Measurements from ENCODE around the gene FIBCD1. TPM values are rescaled to one million over a fixed set of nuclear protein-coding genes. Genes with fewer than 3 reads are reported as not detected.

The FIBCD1 gene
- total RNA-seq, 1 experiment from 2014 or later = not detected

DNA sequence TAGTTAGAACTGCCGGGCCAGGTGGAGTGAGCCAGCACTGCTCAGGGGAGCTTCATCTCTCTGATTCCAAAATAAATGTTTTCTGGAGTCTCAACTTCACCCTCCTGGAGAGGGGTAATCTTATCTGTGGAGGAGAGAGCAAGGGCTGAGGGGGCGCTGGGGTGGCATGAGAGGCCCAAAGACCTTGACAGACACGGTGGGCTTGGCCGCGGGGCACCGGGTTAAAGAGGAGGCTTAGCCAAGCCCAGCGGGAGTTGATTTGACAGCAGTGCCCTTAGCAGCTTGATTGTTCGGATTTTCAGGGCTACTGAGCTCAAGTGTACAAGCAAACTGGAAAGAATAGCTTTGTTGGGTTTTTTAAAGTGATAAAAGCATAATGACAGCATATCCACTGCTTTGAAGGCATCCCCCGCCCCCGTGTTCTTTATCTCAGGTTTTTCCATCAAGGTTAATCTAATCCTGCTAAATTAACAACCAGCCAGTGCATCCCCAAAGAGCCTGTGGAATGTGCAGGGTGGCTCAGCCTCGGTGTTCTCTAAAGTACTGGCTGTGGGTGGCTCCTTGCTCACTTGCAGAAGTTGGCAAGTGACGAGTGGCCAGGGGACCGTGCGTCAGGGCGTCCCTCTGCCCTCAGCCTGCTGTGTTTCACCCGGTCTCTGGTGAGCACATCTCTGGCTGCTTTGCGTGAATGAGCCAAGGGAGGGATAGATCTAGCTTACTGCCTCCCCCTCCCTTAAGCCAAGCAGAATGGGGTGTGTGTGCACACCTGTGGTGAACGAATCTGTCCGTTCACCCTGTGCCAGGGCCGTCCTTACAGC lies 48.0 kb downstream of the FIBCD1 start:
- H3K9me3 ChIP-seq (ENCODE audit: low read length) = no peaks in the 10 kb centered on the region
- no peak overlapping the region for H3K9ac ChIP-seq (ENCODE audit: low read length)
- H3K4me2 ChIP-seq (ENCODE audit: low read depth, low read length, poor library complexity, severe bottlenecking) = no peak overlapping the region
- no peak overlapping the region for H3K27ac ChIP-seq (ENCODE audit: low read length)
- no peaks in the 10 kb centered on the region for H3K4me1 ChIP-seq (ENCODE audit: low read length)
- no peak for DNase-seq
- H3K4me3 ChIP-seq (ENCODE audit: low read length) = no peak overlapping the region
- no peaks in the 10 kb centered on the region for H3K36me3 ChIP-seq (ENCODE audit: insufficient read depth, low read length)
- no peaks in the 10 kb centered on the region for H3K9me2 ChIP-seq (replicated peaks; ENCODE audit: insufficient read depth, low read length)
- no peak overlapping the region for H2AFZ ChIP-seq (ENCODE audit: low read length)
- no peaks in the 10 kb centered on the region for H3K27me3 ChIP-seq (ENCODE audit: low read length)
- peaks cover under 1% of the 10 kb centered on the region; the same call in 1 of the 2 replicates for H4K20me1 ChIP-seq (ENCODE audit: insufficient read depth, low read depth, low read length)
- no peaks in the 10 kb centered on the region for H3K79me2 ChIP-seq (ENCODE audit: low read length)

DNA sequence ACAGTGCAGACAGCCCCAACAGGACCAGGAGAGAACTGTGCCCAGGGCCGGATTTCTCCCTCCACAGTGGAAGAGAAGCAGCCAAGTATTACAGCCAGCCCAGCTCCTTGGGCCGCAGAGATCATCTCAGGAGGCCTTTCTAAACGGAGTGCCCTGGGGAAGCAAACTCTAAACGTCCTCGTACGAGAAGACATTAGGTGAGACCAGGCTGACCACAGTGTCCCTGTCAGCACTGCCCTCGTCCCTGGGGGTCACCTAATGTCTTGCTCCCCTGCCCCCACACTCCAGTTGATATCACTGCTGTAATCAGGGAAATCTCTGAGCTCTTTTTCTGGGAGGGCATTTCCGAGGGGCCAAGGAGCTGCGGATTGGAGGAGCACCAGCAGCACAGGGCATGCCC lies 48.9 kb downstream of the FIBCD1 start:
- H3K9ac ChIP-seq (ENCODE audit: low read length) = no peak overlapping the region

DNA sequence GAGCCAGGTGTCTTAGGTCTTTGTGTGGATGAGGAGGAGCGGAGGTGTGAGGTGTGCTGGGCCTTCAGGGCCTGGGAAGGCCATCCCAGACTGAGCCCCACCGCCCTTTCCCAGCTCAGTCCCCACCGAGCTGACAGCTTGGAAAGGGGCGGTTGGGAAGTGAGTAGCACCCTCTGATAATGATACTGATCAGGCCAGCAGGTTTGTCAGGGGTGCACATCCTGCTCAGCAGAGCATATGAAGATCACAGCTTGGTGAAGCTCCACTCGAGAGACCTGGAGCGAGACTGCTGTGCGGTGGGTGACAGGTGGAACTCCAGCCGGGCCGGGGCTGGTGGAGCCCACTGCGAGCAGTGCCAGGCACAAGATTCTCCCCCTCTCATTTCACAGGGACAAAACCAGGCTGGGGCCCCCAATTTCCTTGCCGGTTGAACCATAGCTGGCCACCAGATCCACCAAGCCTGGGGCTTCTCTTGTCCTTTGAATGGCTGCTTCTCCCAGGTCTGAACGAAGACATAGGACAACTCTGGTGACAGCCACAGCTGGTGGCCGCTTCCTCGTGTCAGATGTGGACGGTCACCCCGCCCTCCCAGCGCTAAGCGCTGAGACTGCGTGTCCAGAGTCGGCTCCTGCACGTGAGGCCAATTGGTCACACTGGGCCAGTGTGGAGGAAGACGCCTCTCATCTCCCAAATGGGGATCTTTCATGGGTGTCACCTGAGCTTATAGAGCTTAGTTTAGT lies 50.7 kb downstream of the FIBCD1 start:
- Histone ChIP-seq H3K79me2 (ENCODE audit: low read length) (no peaks in the 10 kb centered on the region), H3K4me3 (ENCODE audit: low read length) (no peak overlapping the region), H3K27me3 (ENCODE audit: low read length) (no peaks in the 10 kb centered on the region), H3K9ac (ENCODE audit: low read length) (no peak overlapping the region), H3K9me3 (ENCODE audit: low read length) (no peaks in the 10 kb centered on the region), H3K4me2 (ENCODE audit: low read depth, low read length, poor library complexity, severe bottlenecking) (no peak overlapping the region), H3K27ac (ENCODE audit: low read length) (no peak overlapping the region), H3K9me2 (replicated peaks; ENCODE audit: insufficient read depth, low read length) (no peaks in the 10 kb centered on the region), H3K4me1 (ENCODE audit: low read length) (no peaks in the 10 kb centered on the region), H2AFZ (ENCODE audit: low read length) (no peak overlapping the region), H3K36me3 (ENCODE audit: insufficient read depth, low read length) (no peaks in the 10 kb centered on the region), H4K20me1 (ENCODE audit: insufficient read depth, low read depth, low read length) (no peaks in the 10 kb centered on the region)
- no peak for DNase-seq

More for the DNA sequence above, 48.9 kb downstream of the FIBCD1 start:
- Histone ChIP-seq H3K9me2 (replicated peaks; ENCODE audit: insufficient read depth, low read length) (no peaks in the 10 kb centered on the region), H3K4me3 (ENCODE audit: low read length) (no peak overlapping the region), H3K4me1 (ENCODE audit: low read length) (no peaks in the 10 kb centered on the region), H3K27ac (ENCODE audit: low read length) (no peak overlapping the region), H3K79me2 (ENCODE audit: low read length) (no peaks in the 10 kb centered on the region), H3K9me3 (ENCODE audit: low read length) (no peaks in the 10 kb centered on the region), H4K20me1 (ENCODE audit: insufficient read depth, low read depth, low read length) (no peaks in the 10 kb centered on the region), H3K27me3 (ENCODE audit: low read length) (no peaks in the 10 kb centered on the region), H3K36me3 (ENCODE audit: insufficient read depth, low read length) (no peaks in the 10 kb centered on the region), H2AFZ (ENCODE audit: low read length) (no peak overlapping the region), H3K4me2 (ENCODE audit: low read depth, low read length, poor library complexity, severe bottlenecking) (no peak overlapping the region)
- DNase-seq = no peak

DNA sequence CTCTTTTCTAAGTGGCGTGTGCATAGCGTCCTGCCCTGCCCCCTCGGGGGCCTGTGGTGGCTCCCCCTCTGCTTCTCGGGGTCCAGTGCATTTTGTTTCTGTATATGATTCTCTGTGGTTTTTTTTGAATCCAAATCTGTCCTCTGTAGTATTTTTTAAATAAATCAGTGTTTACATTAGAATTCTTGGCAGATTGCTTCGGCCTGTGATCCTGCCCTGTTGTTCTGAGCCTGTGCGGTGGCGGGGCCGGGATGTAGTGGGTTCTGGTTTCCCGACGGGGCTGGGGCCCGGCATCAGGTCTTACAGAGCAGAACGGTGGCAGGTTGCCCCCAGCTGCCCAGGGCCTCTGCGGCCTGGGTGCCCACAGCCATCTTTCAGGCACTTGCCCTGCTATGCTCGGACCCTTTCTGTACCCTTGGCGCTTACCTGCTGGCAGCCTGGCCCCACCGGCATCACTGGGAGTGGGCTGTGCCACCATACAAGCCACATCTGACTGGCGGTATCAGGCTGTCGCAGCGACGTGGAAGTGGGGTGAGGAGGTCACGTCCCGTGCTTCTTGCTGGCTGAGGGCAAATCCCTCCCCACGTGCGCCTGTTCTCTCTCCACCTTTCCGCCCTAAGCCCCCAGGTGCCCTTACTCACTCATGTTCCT lies 51.4 kb downstream of the FIBCD1 start:
- H2AFZ ChIP-seq (ENCODE audit: low read length) = no peak overlapping the region
- no peak overlapping the region for H3K4me2 ChIP-seq (ENCODE audit: low read depth, low read length, poor library complexity, severe bottlenecking)
- DNase-seq = no peak
- H3K27me3 ChIP-seq (ENCODE audit: low read length) = no peaks in the 10 kb centered on the region
- H3K9me2 ChIP-seq (replicated peaks; ENCODE audit: insufficient read depth, low read length) = no peaks in the 10 kb centered on the region
- H3K4me1 ChIP-seq (ENCODE audit: low read length) = no peaks in the 10 kb centered on the region
- H3K79me2 ChIP-seq (ENCODE audit: low read length) = no peaks in the 10 kb centered on the region
- no peak overlapping the region for H3K9ac ChIP-seq (ENCODE audit: low read length)
- H4K20me1 ChIP-seq (ENCODE audit: insufficient read depth, low read depth, low read length) = no peaks in the 10 kb centered on the region
- no peaks in the 10 kb centered on the region for H3K36me3 ChIP-seq (ENCODE audit: insufficient read depth, low read length)
- no peak overlapping the region for H3K4me3 ChIP-seq (ENCODE audit: low read length)
- no peaks in the 10 kb centered on the region for H3K9me3 ChIP-seq (ENCODE audit: low read length)
- H3K27ac ChIP-seq (ENCODE audit: low read length) = no peak overlapping the region

DNA sequence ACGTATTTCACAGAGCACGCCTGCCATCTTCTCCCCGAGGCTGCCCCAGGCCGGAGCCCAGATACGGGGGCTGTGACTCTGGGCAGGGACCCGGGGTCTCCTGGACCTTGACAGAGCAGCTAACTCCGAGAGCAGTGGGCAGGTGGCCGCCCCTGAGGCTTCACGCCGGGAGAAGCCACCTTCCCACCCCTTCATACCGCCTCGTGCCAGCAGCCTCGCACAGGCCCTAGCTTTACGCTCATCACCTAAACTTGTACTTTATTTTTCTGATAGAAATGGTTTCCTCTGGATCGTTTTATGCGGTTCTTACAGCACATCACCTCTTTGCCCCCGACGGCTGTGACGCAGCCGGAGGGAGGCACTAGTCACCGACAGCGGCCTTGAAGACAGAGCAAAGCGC lies 52.1 kb downstream of the FIBCD1 start:
- Histone ChIP-seq H4K20me1 (ENCODE audit: insufficient read depth, low read depth, low read length) (no peaks in the 10 kb centered on the region), H3K9ac (ENCODE audit: low read length) (no peak overlapping the region), H3K79me2 (ENCODE audit: low read length) (no peaks in the 10 kb centered on the region), H2AFZ (ENCODE audit: low read length) (no peak overlapping the region), H3K27me3 (ENCODE audit: low read length) (no peaks in the 10 kb centered on the region), H3K4me2 (ENCODE audit: low read depth, low read length, poor library complexity, severe bottlenecking) (no peak overlapping the region), H3K4me3 (ENCODE audit: low read length) (no peak overlapping the region), H3K4me1 (ENCODE audit: low read length) (no peaks in the 10 kb centered on the region), H3K36me3 (ENCODE audit: insufficient read depth, low read length) (no peaks in the 10 kb centered on the region), H3K9me2 (replicated peaks; ENCODE audit: insufficient read depth, low read length) (no peaks in the 10 kb centered on the region), H3K9me3 (ENCODE audit: low read length) (no peaks in the 10 kb centered on the region), H3K27ac (ENCODE audit: low read length) (no peak overlapping the region)
- no peak for DNase-seq

DNA sequence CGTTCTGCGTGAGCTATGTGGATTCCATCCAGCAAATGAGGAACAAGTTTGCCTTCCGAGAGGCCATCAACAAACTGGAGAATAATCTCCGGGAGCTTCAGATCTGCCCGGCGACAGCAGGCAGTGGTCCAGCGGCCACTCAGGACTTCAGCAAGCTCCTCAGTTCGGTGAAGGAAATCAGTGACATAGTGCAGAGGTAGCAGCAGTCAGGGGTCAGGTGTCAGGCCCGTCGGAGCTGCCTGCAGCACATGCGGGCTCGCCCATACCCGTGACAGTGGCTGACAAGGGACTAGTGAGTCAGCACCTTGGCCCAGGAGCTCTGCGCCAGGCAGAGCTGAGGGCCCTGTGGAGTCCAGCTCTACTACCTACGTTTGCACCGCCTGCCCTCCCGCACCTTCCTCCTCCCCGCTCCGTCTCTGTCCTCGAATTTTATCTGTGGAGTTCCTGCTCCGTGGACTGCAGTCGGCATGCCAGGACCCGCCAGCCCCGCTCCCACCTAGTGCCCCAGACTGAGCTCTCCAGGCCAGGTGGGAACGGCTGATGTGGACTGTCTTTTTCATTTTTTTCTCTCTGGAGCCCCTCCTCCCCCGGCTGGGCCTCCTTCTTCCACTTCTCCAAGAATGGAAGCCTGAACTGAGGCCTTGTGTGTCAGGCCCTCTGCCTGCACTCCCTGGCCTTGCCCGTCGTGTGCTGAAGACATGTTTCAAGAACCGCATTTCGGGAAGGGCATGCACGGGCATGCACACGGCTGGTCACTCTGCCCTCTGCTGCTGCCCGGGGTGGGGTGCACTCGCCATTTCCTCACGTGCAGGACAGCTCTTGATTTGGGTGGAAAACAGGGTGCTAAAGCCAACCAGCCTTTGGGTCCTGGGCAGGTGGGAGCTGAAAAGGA lies 53.3 kb downstream of the FIBCD1 start:
- H3K4me3 ChIP-seq (ENCODE audit: low read length) = no peak overlapping the region
- no peak overlapping the region for H3K27ac ChIP-seq (ENCODE audit: low read length)
- no peaks in the 10 kb centered on the region for H3K9me3 ChIP-seq (ENCODE audit: low read length)
- H3K9me2 ChIP-seq (replicated peaks; ENCODE audit: insufficient read depth, low read length) = no peaks in the 10 kb centered on the region
- H3K79me2 ChIP-seq (ENCODE audit: low read length) = no peaks in the 10 kb centered on the region
- DNase-seq = no peak
- H3K9ac ChIP-seq (ENCODE audit: low read length) = no peak overlapping the region
- no peak overlapping the region for H2AFZ ChIP-seq (ENCODE audit: low read length)
- H4K20me1 ChIP-seq (ENCODE audit: insufficient read depth, low read depth, low read length) = no peaks in the 10 kb centered on the region
- no peaks in the 10 kb centered on the region for H3K36me3 ChIP-seq (ENCODE audit: insufficient read depth, low read length)
- H3K4me2 ChIP-seq (ENCODE audit: low read depth, low read length, poor library complexity, severe bottlenecking) = no peak overlapping the region
- no peaks in the 10 kb centered on the region for H3K4me1 ChIP-seq (ENCODE audit: low read length)
- H3K27me3 ChIP-seq (ENCODE audit: low read length) = no peaks in the 10 kb centered on the region

DNA sequence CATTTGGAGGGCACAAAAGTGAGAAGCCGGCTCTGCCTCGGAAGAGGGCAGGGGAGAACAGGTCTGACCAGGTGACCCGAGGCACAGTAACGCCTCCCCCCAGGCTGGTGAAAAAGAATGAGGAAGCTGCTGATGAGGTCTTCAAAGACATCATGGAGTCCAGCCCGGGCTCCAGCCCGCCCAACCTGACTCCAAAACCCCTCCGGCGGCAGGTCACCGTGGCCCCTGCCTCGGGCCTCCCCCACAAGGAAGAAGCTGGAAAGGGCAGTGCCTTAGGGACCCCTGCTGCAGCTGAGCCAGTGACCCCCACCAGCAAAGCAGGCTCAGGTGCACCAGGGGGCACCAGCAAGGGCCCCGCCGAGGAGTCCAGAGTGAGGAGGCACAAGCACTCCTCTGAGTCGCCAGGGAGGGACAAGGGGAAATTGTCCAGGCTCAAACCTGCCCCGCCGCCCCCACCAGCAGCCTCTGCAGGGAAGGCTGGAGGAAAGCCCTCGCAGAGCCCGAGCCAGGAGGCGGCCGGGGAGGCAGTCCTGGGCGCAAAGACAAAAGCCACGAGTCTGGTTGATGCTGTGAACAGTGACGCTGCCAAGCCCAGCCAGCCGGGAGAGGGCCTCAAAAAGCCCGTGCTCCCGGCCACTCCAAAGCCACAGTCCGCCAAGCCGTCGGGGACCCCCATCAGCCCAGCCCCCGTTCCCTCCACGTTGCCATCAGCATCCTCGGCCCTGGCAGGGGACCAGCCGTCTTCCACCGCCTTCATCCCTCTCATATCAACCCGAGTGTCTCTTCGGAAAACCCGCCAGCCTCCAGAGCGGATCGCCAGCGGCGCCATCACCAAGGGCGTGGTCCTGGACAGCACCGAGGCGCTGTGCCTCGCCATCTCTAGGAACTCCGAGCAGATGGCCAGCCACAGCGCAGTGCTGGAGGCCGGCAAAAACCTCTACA lies 54.2 kb downstream of the FIBCD1 start:
- Histone ChIP-seq H3K27ac (ENCODE audit: low read length) (no peak overlapping the region), H3K4me2 (ENCODE audit: low read depth, low read length, poor library complexity, severe bottlenecking) (no peak overlapping the region), H3K27me3 (ENCODE audit: low read length) (no peaks in the 10 kb centered on the region), H3K4me3 (ENCODE audit: low read length) (no peak overlapping the region), H3K9me3 (ENCODE audit: low read length) (no peaks in the 10 kb centered on the region), H3K4me1 (ENCODE audit: low read length) (no peaks in the 10 kb centered on the region), H3K79me2 (ENCODE audit: low read length) (no peaks in the 10 kb centered on the region), H2AFZ (ENCODE audit: low read length) (no peak overlapping the region), H4K20me1 (ENCODE audit: insufficient read depth, low read depth, low read length) (no peaks in the 10 kb centered on the region), H3K9ac (ENCODE audit: low read length) (no peak overlapping the region), H3K36me3 (ENCODE audit: insufficient read depth, low read length) (no peaks in the 10 kb centered on the region), H3K9me2 (replicated peaks; ENCODE audit: insufficient read depth, low read length) (no peaks in the 10 kb centered on the region)
- no peak for DNase-seq

All from Karpas-422 (cell line).